C1 segment of cervical spinal cord (tissue), 14 donors: Measurements from ENCODE around the gene DLEC1.

Experiments used
- DNase-seq, 14 donors: peaks; one replicate each; lab custom pipeline; 2025; lab: John Stamatoyannopoulos, UW

Gene DLEC1

DNA sequence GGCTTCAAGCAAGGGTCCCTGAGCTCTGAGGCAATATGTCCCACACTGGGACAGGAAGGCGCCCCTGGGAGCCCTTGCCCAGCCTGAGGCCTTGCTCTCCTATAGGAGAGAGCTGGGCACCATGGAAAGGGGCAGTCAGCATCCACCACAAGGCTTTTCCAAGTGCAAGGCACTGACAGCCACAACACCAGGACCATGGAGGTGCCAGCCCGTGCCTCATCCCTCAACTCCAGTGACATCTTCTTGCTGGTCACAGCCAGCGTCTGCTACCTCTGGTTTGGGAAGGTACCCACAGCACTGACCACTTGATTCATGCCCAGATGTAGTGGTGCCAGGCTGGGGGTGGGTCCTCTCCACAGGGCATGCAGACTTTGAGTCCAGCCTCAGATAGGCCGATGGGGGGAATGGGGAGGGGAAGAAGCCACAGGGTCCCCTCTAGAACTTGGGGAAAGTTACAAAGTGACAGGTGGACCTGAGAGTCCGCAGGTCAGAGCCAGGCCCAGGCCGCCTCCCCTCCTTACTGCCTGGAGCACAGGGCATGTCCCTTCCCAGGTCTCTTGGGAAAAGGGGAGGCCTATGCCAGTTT, 36.6 kb upstream of the DLEC1 start:
- DNase-seq = no peak

DNA sequence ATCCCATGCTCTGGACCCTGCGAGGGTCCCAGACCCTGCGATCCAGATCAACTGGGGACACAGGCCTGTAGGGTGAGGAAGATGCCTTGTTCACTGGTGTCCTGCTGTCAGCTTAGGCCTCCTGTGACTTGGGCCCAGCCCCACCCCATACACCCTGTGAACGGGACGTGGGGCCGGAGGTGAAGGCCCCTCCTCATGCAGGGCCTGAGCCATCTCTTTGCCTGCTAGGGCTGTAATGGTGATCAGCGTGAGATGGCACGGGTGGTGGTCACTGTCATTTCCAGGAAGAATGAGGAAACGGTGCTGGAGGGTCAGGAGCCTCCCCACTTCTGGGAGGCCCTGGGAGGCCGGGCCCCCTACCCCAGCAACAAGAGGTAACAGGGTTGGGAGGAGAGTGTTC, 36.1 kb upstream of the DLEC1 start:
- no peak for DNase-seq

DNA sequence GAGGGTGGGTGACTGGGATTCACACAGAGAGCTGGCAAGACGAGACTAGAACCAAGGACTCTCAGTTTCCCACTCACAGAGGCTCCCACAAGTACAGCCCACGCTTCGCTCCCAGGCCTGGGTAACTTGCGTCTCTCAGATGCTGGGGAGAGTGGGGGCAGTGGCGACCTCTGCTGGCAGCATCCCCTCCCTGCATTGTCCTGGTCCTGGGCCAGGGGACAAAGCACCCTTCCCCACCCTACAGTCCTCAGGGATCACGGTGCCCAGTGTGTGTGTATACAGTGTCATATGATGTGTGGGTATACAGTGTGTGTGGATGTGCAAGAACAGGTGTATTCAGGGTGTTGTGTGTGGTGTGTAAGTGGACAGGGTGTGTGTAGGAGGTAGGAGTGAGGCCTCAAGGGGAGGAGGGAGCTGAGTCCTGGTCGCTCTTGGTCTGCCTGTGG, 35.6 kb upstream of the DLEC1 start:
- peak in 12 of 14 donors; percentile 24 to 80 (median 54) for DNase-seq

DNA sequence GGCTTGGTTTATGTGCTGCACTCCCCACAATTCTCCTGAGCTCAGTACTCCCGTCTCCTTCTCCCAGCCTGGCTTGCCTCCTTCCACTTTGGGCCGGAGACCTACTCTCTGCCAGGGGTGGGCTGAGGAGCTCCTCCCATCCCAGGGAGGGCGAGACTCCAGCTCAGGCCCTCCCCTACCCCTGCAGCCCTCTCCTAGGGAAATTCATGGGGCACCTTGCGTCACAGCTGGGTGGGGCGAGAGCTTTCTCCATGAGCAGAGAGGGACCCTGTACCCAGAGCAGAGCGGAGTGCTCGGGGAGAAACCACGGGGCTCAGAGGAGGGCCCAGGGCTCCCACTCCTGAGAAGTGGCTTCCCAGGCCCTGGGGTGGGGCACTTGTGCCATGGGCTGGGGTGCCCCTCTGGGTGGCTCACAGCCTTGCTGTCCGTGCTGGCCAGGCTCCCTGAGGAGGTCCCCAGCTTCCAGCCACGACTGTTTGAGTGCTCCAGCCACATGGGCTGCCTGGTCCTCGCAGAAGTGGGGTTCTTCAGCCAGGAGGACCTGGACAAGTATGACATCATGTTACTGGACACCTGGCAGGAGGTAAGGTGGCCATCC, 35.1 kb upstream of the DLEC1 start:
- peak in 4 of 14 donors; percentile 44 to 73 (median 64) for DNase-seq

DNA sequence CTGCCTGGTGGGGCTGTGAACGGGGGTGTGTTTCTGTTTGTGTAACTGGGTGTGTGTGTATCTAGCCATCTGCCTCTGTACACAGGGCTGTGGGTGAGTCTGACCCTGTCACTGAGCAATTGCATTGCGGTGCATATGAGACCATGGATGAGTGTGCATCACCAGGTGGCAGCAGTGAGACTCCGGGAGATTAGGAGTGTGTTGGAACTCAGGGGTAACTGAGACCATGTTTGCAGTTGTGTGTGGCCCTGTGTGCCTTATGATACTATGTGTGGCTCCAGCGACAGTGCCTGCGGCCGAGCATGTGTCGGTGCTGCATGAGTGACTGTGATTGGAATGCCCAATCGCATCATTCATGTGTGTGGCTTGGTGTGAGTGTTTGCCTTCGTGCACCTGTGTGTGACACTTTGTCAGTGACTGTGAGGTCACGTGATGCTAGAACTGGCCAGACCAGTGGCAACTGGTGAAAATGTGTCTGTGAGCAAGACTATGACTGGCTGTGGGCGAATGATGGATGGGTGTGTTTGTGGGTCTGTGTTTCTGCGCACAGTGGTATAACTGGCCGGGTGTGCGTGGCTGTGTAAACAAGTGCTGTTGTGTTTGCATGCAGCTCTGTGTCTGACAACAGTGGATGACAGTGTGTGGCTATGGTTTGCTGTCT, 34.5 kb upstream of the DLEC1 start:
- DNase-seq = peak in 11 of 14 donors; percentile 29 to 90 (median 78)

DNA sequence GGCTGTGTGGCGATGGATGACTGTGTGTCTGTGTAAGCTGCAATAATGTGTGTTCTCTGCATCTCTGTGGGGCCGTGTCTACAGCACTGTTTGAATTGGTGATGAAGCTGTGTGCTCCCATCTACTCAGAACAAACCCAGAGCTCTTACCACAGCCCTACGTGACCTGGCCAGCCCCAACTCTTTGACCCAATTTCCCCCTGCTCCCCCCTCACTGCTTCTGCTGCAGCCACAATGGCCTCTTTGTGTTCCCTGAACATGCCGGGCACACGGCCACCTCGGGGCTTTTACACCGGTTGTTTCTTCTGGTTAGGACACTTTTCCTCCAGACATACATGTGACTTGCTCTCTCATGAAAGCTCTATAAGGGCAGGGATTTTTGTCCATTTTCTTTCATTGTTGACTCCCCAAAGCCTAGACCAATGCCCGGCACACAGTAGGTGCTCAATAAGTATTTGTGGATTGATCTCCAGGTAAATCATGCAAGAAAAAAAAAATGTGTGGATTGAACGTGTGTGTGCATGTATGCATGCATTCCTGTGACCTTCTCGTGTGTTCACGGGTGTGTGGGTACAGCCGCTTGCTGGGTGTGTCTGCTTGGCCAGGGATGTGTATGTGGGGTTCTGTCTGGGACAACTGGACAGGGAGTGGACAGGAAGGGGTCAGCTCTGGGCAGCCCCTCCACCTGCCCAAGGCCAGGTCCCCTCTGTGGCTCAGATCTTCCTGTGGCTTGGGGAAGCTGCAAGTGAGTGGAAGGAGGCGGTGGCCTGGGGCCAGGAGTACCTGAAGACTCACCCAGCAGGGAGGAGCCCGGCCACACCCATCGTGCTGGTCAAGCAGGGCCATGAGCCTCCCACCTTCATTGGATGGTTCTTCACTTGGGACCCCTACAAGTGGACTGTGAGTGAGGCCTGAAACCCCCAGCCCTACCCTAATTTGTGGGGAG, 33.7 kb upstream of the DLEC1 start:
- peak in 13 of 14 donors; percentile 17 to 93 (median 83) for DNase-seq

DNA sequence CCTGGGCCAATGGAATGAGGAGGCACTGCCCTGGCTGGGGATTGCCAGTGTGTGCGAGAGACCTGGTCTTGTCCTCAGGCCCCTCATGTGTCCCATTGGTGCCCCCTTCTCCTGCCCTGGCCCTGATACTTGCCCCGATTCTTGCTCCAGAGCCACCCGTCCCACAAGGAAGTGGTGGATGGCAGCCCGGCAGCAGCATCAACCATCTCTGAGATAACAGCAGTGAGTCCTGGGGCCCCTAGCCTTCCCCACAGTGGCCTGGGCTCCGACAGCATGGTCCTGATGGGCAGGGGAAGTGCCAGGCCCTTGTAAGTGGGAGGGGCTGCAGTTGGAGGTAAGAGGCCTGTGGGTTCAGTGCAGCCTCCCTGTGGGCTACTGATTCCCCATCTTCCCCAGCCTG, 33.0 kb upstream of the DLEC1 start:
- DNase-seq = no peak

DNA sequence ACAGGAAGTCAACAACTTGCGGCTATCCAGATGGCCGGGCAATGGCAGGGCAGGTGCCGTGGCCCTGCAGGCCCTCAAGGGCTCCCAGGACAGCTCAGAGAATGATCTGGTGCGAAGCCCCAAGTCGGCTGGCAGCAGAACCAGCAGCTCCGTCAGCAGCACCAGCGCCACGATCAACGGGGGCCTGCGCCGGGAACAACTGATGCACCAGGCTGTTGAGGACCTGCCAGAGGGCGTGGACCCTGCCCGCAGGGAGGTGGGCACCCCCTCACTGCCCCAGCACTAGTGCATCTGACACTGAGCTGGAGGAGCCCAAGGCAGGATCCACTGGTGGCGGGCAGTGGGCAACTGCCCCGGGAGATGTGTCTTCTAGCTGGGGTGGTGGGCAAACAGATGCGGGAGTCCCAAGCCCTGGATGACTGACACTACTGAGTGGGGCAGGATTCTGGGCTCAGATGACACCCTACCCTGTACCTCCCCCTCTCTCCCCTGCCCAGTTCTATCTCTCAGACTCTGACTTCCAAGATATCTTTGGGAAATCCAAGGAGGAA, 32.5 kb upstream of the DLEC1 start:
- no peak for DNase-seq

DNA sequence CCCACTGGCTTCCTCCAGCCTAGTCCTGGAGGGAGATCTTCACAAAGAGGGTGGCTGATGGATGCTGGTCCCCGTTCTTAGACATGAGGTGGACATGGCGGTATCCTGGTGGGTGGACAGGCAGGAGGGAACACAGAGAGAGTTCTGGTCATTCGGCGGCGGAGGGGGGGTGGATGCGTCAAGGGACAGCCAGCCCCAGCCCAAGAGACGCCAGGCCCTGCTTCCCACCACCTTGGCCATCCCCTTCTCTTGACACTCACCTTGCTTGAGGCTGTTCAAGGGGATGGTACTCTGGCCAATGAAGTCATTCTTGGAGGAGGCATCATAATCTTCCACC, 31.3 kb upstream of the DLEC1 start:
- DNase-seq = no peak

DNA sequence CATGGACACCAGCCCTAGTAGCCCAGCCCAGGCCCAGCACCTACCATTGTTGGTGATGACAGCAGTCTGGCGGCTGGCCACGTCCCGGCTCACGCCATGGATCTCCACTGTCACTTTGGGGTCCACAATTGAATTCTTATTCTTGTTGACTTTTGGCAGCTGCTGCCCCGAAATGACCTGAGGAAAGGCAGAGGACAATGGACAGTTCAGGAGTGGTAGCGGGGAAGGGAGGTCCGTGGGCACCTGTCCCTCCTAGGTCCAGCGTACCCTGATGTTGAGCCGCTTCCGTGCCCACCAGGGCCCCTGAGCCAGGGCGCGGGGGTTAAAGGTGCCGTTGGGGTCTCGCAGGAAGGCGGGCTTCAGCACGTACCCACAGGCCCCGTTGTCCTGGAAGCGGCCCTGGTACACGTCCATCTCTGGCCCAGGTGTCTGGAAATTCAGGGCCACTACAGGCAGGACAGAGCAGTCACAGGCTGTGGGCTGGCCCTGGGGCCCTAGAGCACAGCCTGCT, 30.8 kb upstream of the DLEC1 start:
- no peak for DNase-seq

DNA sequence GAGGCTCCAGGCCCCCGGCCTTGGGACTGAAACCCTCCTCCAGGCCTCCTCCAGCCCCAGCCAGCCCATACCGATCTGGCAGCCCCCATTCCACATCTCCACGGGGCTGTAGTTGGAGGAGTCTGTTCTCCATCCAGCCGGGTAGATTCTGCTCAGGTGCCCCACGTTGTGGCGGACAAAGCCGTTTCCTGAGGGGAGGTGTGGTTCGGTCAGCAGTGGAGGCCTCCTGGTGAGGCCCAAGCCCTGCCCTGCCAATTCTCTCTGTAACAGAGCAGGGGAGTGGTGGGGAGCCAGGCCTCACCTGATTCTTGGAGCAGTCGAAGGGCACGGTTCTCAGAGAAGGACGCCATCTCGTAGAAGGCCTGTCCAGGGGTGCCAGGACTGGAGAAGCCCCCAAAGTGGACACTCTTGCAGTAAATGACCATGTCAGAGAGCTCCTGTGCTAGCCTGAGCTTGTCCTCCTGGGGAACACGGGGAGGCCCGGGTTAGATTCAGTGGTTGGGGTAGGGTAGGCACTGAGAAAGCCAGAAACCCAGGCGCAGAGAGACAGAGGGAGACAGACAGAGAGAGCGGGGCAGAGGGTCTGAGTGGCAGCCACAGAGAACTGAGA, 29.9 kb upstream of the DLEC1 start:
- DNase-seq = no peak

DNA sequence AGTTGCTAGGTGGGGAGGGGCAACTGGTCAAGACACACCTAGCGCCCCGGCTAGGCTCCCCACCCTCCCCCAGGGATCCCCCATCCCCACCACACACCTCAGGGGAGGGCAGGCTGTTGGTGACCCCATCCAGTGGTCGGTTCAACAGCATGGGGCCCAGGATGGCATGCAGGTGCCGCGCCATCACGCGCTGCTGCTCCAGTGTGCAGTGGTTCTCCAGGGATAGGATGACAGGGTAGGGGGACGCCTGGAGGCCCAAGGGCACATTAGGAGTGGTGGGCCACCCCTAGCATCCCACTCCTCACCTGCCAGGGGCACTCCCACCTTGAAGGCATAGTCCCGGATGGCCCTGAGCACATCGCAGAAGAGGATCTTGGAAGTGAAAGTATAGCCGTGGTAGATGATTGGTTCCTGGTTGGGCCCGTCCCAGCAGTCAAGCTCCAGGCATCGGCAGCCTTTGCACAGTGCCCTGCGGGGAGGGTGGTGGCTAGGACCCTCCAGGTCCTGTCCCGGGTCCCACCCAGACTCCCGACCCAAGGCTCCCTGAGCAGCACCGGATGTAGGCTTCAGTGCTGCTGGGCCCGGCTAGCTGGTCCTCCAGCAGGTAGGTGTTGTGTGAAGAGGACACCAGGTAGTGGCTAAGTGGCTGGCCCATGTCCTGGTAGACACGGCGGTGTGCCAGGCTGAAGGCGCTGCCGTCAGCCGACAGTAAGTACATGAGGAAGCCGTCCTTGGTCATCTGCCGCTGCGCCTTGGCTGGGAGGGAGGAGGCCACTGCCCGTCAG, 29.0 kb upstream of the DLEC1 start:
- no peak for DNase-seq

DNA sequence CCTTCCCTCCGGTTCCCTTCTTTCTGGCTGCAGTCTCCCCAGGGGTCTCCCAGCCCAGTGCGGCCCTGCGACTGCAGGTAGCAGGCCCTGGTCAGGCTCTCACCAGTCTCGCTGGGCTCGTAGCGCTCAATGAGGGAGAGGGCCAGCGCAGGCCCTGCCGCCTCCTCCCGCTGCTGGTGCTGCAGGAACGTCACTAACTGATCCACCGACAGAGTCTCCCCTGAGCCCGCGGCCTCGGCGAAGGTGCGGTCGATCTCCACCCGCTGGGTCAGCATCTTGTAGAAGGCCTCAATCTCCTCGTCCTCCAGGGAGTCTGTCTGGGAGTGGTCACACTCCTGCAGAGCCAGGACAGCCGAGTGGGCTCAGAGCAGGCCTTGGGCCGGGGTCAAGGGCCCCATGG, 27.9 kb upstream of the DLEC1 start:
- DNase-seq = no peak

DNA sequence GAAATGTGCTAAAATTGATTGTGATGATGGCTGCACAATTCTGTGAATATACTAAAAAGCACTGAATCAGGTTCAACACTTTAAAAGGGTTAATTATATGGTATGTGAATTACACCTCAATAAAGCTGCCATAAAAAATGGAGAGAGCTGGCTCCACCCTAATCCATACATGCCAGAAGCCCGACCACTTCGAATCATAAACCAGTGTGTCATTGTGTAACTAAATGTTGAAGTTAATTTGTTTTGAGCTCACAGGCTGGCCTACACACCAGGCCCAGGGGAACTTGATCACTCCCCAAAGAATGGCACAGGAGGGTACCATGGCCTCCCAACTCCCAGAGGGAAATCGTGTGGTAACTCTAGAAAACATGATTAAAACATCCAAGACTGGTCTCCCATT, 23.5 kb upstream of the DLEC1 start:
- DNase-seq = no peak

DNA sequence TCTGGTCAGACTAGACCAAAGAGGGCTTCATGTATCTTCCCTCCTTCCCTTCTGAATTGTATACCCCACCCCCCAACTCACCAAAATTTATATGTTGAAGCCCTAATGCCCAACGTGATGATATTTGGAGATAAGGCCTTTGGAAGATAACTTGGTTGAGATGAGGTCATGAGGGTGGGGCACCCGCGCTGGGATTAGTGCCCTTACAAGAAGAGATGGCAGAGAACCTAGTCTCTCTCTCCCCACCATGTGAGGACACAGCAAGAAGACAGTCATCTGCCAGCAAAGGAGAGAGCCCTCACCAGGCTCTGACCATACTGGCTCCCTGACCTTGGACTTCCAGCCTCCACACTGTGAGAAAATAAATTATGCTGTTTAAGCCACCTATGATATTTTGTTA, 23.0 kb upstream of the DLEC1 start:
- no peak for DNase-seq

DNA sequence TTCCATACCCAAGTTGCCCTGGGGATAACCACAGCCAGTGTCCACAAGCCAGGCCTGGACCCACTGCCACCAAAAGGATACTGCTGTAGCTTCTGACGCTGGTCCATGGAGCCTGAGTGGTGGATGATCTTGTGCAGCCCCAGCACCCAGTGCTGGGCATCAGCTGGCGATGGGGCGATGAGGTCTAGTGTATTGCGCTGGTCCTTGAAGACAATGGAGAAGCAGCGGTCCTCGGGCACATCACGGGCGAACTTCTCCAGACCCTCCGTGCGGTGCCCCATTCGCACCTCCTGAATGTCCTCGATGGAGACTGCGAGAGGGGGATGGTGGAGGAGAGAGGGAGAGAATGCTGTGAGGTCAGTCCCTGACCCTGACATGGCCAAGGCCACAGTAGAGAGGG, 22.6 kb upstream of the DLEC1 start:
- DNase-seq = no peak

DNA sequence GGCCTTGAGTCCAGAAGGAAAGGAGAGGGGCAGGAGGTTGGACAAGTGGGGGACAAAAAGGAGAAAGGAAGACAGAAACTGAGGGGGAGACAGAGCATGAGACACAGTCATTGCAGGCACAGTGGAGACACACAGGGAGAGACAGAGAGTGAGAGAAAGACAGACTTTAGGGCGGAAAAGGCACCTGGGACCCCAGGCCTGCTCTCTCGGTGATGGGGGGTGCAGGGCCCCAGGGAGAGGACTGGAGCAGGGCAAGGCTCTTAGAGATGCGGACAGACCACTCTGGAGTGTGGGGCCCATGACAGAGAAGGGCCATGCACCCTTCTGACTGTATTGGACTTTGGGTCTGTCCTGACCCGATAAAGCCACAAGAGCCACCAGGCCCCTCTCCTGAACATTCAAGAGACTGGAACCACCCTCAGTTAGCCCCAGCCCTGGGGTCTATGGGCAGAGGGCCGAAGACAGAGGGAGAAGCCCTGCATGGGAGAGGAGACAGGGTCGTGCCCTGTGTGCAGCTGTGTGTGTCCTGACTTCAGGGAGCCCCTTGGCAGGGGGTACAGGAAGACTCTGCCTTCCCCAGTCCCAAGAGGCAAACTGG, 22.1 kb upstream of the DLEC1 start:
- DNase-seq = no peak

DNA sequence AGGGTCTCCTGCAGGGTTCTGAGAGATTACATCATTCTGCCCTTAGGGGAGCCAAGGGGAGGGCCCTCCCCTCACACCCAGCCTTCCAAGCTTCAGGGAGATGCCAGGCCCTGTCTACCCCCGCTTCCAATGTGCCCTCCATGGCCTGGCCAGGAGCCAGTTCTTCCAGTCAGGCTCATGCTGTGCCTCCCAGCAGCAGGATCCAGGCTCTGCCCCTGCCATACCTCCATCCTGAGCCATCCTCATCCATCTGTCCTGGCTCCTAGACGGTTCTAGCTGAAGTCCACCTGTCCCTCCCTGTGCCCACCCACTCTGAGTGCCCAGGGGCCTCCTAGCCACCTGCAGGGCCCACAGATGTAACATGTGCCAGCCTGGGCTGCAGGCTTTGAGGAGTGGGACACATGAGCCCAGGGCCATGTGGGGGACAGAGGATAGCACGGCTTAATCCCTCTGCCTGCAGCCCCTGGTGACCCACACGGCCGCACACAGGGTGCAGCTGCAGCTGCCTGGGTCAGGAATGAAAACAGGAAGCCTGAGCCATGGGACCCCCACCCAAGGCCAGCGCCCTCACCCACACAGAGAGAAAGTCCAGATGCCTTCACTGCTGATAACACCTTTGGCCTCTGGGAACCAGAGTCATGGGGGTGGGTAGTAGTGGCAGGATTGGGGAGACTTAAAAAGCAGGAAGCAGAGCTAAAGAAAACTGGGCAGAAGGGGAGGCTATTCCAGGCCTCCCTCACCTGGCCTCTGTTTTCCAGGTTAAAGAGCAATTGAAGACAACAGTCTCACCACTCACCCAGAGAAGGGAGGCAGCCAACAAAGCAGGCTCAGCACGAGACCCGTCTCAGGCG, 21.3 kb upstream of the DLEC1 start:
- peak in 1 of 14 donors; percentile 38 for DNase-seq
